NB4 (cell line): ENCODE results near the gene MBTPS2.

Experiments
- MAX ChIP-seq: IDR thresholded peaks from 2 replicates; pipeline ENCODE4 v1.6.1; 2011; ENCODE audit warnings: low read depth, low read length
- POLR2A ChIP-seq: IDR thresholded peaks from 2 replicates; pipeline ENCODE4 v1.6.1; 2011; ENCODE audit warnings: mild to moderate bottlenecking; ENCODE audit not compliant: insufficient read length; ENCODE audit errors: extremely low read depth
- TF ChIP-seq, protein P1 (sequence below): IDR thresholded peaks from one replicate; pipeline ENCODE4 v1.5.1; 2012; ENCODE audit warnings: low read depth, low read length

DNA sequence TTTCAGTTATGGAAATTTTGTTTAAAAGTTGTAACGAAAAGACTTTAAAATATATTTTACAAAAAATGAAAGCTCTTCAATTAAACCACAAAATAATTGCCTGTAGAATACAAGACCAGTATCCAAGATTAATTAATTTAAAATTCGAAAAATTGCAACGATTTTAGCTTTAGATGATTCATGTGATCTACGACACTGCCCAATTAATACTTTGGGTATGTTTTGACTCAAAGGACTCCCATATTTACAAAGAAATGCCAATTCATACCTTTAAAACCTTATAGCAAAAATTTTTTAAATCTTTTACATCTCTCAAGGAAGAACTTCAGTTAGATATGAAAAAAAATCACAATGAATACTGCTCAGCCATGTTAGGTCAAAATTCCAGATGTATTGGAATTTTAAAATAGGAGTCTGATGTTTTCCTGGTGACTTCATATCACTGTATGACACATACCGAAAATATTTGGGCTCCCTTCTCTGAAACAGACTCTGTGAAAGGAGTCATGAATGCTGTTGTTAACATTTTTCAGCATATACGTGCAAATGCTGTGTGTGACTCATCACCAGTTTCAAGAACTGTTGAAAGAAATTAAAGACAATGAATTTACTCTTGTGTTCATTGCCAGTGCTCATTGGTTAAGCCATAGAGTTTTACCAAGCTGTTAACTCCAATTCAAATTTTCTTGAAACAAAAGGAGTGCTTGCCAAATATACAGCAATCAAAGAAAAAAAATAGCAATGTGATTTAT is 87.3 kb downstream of the MBTPS2 start:
- TF ChIP-seq POLR2A (no peak), MAX (no peak)
- TF ChIP-seq, protein P1, sequence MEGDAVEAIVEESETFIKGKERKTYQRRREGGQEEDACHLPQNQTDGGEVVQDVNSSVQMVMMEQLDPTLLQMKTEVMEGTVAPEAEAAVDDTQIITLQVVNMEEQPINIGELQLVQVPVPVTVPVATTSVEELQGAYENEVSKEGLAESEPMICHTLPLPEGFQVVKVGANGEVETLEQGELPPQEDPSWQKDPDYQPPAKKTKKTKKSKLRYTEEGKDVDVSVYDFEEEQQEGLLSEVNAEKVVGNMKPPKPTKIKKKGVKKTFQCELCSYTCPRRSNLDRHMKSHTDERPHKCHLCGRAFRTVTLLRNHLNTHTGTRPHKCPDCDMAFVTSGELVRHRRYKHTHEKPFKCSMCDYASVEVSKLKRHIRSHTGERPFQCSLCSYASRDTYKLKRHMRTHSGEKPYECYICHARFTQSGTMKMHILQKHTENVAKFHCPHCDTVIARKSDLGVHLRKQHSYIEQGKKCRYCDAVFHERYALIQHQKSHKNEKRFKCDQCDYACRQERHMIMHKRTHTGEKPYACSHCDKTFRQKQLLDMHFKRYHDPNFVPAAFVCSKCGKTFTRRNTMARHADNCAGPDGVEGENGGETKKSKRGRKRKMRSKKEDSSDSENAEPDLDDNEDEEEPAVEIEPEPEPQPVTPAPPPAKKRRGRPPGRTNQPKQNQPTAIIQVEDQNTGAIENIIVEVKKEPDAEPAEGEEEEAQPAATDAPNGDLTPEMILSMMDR: no peak
